HepG2 (cell line): ENCODE measurements around the gene GLE1. TPM values are rescaled to one million over a fixed set of nuclear protein-coding genes. Genes with fewer than 3 reads are reported as not detected.

ENCODE experiments used
- ATF4 ChIP-seq, 2 experiments: fragments of 450-650 bp in 1 of 2; sonication (generic) in 1 of 2; formaldehyde crosslinking; IDR thresholded peaks; 2 replicates each; pipeline versions ENCODE4 v1.5.0 to v1.8.0; 2020 to 2022; ENCODE audit warnings: mild to moderate bottlenecking in 1 of 2, missing genetic modification reagents in 1 of 2
- ATRX ChIP-seq: sonication (generic); formaldehyde crosslinking; IDR thresholded peaks from 2 replicates; pipeline ENCODE4 v1.4.0; 2020; ENCODE audit warnings: missing genetic modification reagents, borderline replicate concordance
- FOSL2 ChIP-seq: sonication (generic); formaldehyde crosslinking; IDR thresholded peaks from 2 replicates; pipeline ENCODE4 v1.4.0; 2020; ENCODE audit warnings: missing genetic modification reagents
- FUBP1 ChIP-seq: sonication (generic); formaldehyde crosslinking; IDR thresholded peaks from 2 replicates; pipeline ENCODE4 v1.5.1; 2020; ENCODE audit warnings: missing genetic modification reagents, mild to moderate bottlenecking, borderline replicate concordance
- HDAC6 ChIP-seq: fragments of 200-600 bp; sonication (generic); IDR thresholded peaks from 2 replicates; pipeline ENCODE4 v1.7.0; 2017; ENCODE audit warnings: mild to moderate bottlenecking, antibody characterized with exemption, low read length, low read depth
- HIC2 ChIP-seq: sonication (generic); formaldehyde crosslinking; IDR thresholded peaks from 2 replicates; pipeline ENCODE4 v1.9.0; 2022; ENCODE audit warnings: low read depth, missing genetic modification reagents
- HOXD1 ChIP-seq: sonication (generic); formaldehyde crosslinking; IDR thresholded peaks from 2 replicates; pipeline ENCODE4 v1.5.0; 2020; ENCODE audit warnings: missing genetic modification reagents
- JARID2 ChIP-seq: sonication (generic); formaldehyde crosslinking; IDR thresholded peaks from 2 replicates; pipeline ENCODE4 v1.8.1; 2023; ENCODE audit warnings: missing genetic modification reagents, inconsistent platforms; ENCODE audit not compliant: insufficient replicate concordance
- KIAA2018 ChIP-seq: sonication (generic); formaldehyde crosslinking; IDR thresholded peaks from 2 replicates; pipeline ENCODE4 v1.5.0; 2020; ENCODE audit warnings: mild to moderate bottlenecking, missing genetic modification reagents, borderline replicate concordance
- LCORL ChIP-seq, 2 experiments: fragments of 450-650 bp in 1 of 2; sonication (generic) in 1 of 2; formaldehyde crosslinking in 1 of 2; IDR thresholded peaks; 2 replicates each; pipeline versions ENCODE4 v1.5.0 to v1.6.1; 2017 to 2020; ENCODE audit warnings: antibody characterized with exemption in 1 of 2, missing genetic modification reagents in 1 of 2
- NPAS2 ChIP-seq: sonication (generic); formaldehyde crosslinking; IDR thresholded peaks from 2 replicates; pipeline ENCODE4 v1.8.0; 2022; ENCODE audit warnings: mild to moderate bottlenecking, missing genetic modification reagents, borderline replicate concordance
- RXRA ChIP-seq: sonication (generic); formaldehyde crosslinking; IDR thresholded peaks from 2 replicates; pipeline ENCODE4 v1.5.1; 2020; ENCODE audit warnings: missing genetic modification reagents
- TMF1 ChIP-seq: sonication (generic); formaldehyde crosslinking; IDR thresholded peaks from 2 replicates; pipeline ENCODE4 v1.8.1; 2022; ENCODE audit warnings: low read depth, missing genetic modification reagents
- YEATS2 ChIP-seq: sonication (generic); formaldehyde crosslinking; IDR thresholded peaks from 2 replicates; pipeline ENCODE4 v1.4.0; 2020; ENCODE audit warnings: missing genetic modification reagents, borderline replicate concordance
- ZBTB38 ChIP-seq: sonication (generic); formaldehyde crosslinking; IDR thresholded peaks from 2 replicates; pipeline ENCODE4 v1.5.1; 2020; ENCODE audit warnings: mild to moderate bottlenecking, missing genetic modification reagents
- ZNF589 ChIP-seq: sonication (generic); formaldehyde crosslinking; conservative IDR thresholded peaks from 2 replicates; pipeline ENCODE4 v1.8.0; 2022; ENCODE audit warnings: mild to moderate bottlenecking, moderate library complexity, missing genetic modification reagents
- polyA plus RNA-seq, 8 experiments: library from polyadenylated mRNA; depleted of rRNA in 3 of 8; stranded (reverse) in 7 of 8; unstranded in 1 of 8; fragments of >200 nt; fragmentation: Illumina TruSeq in 4 of 8; extraction: Trizol in 4 of 8; gene quantifications; 2 replicates each; pipeline versions ENCODE4 v1.2.1 to v1.2.3, GENCODE V29; 2011 to 2016; ENCODE audit warnings: low read depth in 4 of 8, missing spikeins in 1 of 8, mixed read lengths in 1 of 8; ENCODE audit not compliant: insufficient read depth in 1 of 8
- total RNA-seq, 5 experiments: library from RNA; depleted of rRNA; stranded (reverse); fragments of >200 nt; fragmentation: Illumina TruSeq; extraction: Trizol; gene quantifications; 2 replicates each; pipeline ENCODE4 v1.2.3, GENCODE V29; 2016; ENCODE audit warnings: low read depth in 1 of 5

GLE1 gene
- total and polyA plus RNA-seq, 2 of the 13 experiments (the other 11 are each of a cell fraction or from before 2014, with no cell fraction given), result 14.7 to 28.8 TPM

- TF ChIP-seq NPAS2 (CRISPR knock-in tag) (no peak), ATF4 (CRISPR knock-in tag; IDR thresholded peaks at IDR 0.05) (no peak), TMF1 (CRISPR knock-in tag) (no peak), HOXD1 (CRISPR knock-in tag) (0 out of 2 replicates have a peak, but pooled peaks have one; percentile 55), HDAC6 (no peak), YEATS2 (no peak; the same call in 1 of the 2 replicates), ZBTB38 (CRISPR knock-in tag) (no peak), JARID2 (no peak), FOSL2 (CRISPR knock-in tag) (peak; percentile 13; the same call in 1 of the 2 replicates), KIAA2018 (no peak), LCORL (IDR thresholded peaks at IDR 0.05) (no peak), LCORL (CRISPR knock-in tag; IDR thresholded peaks at IDR 0.05) (no peak), ATRX (CRISPR knock-in tag) (no peak), RXRA (no peak), HIC2 (no peak), ZNF589 (CRISPR knock-in tag) (no peak), FUBP1 (CRISPR knock-in tag) (no peak)
Observed at GRCh38 chr9:128551657-128552152, 47.2 kb downstream of the GLE1 start (continued).
